Measurements from ENCODE around the gene ITGB1. TPM values are rescaled to one million over a fixed set of nuclear protein-coding genes. Genes with fewer than 3 reads are reported as not detected.
"Not testable (repeated sequence)": the region's sequence is repeated elsewhere in the genome, so short reads cannot be mapped to it uniquely, and the experiment has no call there.

The ITGB1 gene
- total RNA-seq, 1 experiment from 2014 or later: 269 TPM

DNA sequence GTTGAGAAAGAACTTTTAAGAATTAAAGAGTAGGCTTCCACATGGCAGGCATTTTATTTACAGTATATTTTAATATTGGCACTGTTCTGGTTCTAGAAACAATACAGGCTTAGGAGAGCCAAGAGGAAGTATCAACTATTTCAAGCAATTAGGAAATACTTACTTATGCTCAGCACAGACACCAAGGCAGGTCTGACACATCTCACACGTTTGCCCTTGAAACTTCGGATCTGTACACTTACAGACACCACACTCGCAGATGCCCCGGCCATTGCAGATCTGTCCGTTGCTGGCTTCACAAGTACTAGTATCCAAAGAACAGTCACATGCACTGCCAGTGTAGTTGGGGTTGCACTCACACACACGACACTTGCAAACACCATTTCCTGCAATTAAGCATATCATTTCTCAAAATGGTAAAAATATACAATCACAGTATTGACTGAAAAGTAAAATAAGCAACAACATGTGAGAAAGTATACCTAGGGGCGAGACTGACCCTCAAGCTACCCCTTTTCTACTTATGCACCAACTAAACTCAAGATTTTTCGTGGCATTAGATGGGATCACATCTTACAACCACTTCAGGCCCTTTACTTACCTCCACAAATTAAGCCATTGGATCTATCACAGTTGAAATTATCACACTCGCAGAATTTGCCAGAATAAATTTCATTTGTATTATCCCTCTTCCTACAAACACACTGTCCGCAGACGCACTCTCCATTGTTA lies 46.6 kb downstream of the ITGB1 start:
- peaks cover 12% of the 10 kb centered on the region for H3K36me3 ChIP-seq (replicated peaks; ENCODE audit: control insufficient read depth, insufficient read depth, low read length)
- DNase-seq: no peak
- no peak overlapping the region for H3K4me3 ChIP-seq (ENCODE audit: insufficient read depth, low read depth, low read length)

DNA sequence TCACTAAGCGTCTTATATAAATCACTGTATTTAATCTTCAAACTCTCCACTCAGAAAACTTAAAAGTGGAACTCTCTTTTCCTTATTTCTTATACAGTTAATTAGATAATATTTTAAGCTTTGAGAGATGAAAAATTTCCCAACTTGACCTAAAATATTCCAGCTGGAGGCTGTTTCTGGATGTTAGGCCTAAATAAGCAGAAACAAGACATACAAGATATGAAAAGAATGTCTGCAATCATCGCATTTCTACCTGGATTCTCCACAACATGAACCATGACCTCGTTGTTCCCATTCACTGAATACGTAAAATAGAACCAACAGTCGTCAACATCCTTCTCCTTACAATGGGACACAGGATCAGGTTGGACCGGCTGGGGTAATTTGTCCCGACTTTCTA lies 48.1 kb downstream of the ITGB1 start:
- not testable (repeated sequence) for H3K27me3 ChIP-seq (ENCODE audit: control insufficient read depth, insufficient read depth, low read length); DNase-seq; H3K4me3 ChIP-seq (ENCODE audit: insufficient read depth, low read depth, low read length)
- H3K36me3 ChIP-seq (replicated peaks; ENCODE audit: control insufficient read depth, insufficient read depth, low read length): peaks cover 12% of the 10 kb centered on the region

More for the DNA sequence above, 46.6 kb downstream of the ITGB1 start:
- no peaks in the 10 kb centered on the region for H3K27me3 ChIP-seq (ENCODE audit: control insufficient read depth, insufficient read depth, low read length)

GRCh38 chr10:32909456-32909855 lies 48.6 kb downstream of the ITGB1 start:
- H3K36me3 ChIP-seq (replicated peaks; ENCODE audit: control insufficient read depth, insufficient read depth, low read length): peaks cover 12% of the 10 kb centered on the region
- no peak for DNase-seq
- H3K4me3 ChIP-seq (ENCODE audit: insufficient read depth, low read depth, low read length): no peak overlapping the region
- no peaks in the 10 kb centered on the region for H3K27me3 ChIP-seq (ENCODE audit: control insufficient read depth, insufficient read depth, low read length)

- H3K4me3 ChIP-seq (ENCODE audit: insufficient read depth, low read depth, low read length): no peak overlapping the region
- H3K36me3 ChIP-seq (replicated peaks; ENCODE audit: control insufficient read depth, insufficient read depth, low read length): peaks cover 10% of the 10 kb centered on the region
- DNase-seq: no peak
- H3K27me3 ChIP-seq (ENCODE audit: control insufficient read depth, insufficient read depth, low read length): no peaks in the 10 kb centered on the region
Observed at GRCh38 chr10:32906595-32906994, 51.4 kb downstream of the ITGB1 start.

- Histone ChIP-seq H3K27me3 (ENCODE audit: control insufficient read depth, insufficient read depth, low read length) (no peaks in the 10 kb centered on the region), H3K4me3 (ENCODE audit: insufficient read depth, low read depth, low read length) (no peak overlapping the region), H3K36me3 (replicated peaks; ENCODE audit: control insufficient read depth, insufficient read depth, low read length) (peaks cover 7% of the 10 kb centered on the region)
- DNase-seq: no peak
Observed at GRCh38 chr10:32905466-32905865, 52.6 kb downstream of the ITGB1 start.

DNA sequence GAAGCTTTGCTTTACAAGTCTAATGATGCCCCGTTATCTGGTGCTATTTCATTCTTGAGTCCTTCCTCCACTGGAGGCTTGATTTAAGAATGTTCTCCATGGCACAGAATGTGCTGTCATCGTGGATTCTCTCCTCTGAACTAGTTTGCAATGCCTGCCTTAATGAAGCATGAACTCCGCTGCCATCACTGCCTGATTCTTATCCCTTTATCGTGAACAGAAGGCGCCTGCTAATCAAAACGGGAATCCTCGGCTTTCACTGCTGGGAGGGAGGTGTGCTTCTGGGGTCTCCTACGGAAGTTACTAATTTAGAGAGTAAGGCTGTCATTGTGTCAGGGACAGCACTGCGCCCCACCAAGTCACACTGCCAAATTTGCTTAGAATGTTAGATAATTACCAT lies 56.2 kb downstream of the ITGB1 start:
- Histone ChIP-seq H3K36me3 (replicated peaks; ENCODE audit: control insufficient read depth, insufficient read depth, low read length) (peaks cover 2% of the 10 kb centered on the region), H3K4me3 (ENCODE audit: insufficient read depth, low read depth, low read length) (no peak overlapping the region), H3K27me3 (ENCODE audit: control insufficient read depth, insufficient read depth, low read length) (no peaks in the 10 kb centered on the region)
- no peak for DNase-seq

- not testable (repeated sequence) for H3K27me3 ChIP-seq (ENCODE audit: control insufficient read depth, insufficient read depth, low read length); DNase-seq; H3K36me3 ChIP-seq (replicated peaks; ENCODE audit: control insufficient read depth, insufficient read depth, low read length); H3K4me3 ChIP-seq (ENCODE audit: insufficient read depth, low read depth, low read length)
Observed at GRCh38 chr10:32895200-32895968, 62.6 kb downstream of the ITGB1 start.

- peaks cover 3% of the 10 kb centered on the region for H3K36me3 ChIP-seq (replicated peaks; ENCODE audit: control insufficient read depth, insufficient read depth, low read length)
- no peak for DNase-seq
- H3K4me3 ChIP-seq (ENCODE audit: insufficient read depth, low read depth, low read length): no peak overlapping the region
- no peaks in the 10 kb centered on the region for H3K27me3 ChIP-seq (ENCODE audit: control insufficient read depth, insufficient read depth, low read length)
Observed at GRCh38 chr10:32893916-32894664, 63.9 kb downstream of the ITGB1 start.

- Histone ChIP-seq H3K4me3 (ENCODE audit: insufficient read depth, low read depth, low read length) (no peak overlapping the region), H3K36me3 (replicated peaks; ENCODE audit: control insufficient read depth, insufficient read depth, low read length) (peaks cover 3% of the 10 kb centered on the region), H3K27me3 (ENCODE audit: control insufficient read depth, insufficient read depth, low read length) (no peaks in the 10 kb centered on the region)
- DNase-seq: peak; percentile 38
Observed at GRCh38 chr10:32893434-32893833, 64.6 kb downstream of the ITGB1 start.

DNA sequence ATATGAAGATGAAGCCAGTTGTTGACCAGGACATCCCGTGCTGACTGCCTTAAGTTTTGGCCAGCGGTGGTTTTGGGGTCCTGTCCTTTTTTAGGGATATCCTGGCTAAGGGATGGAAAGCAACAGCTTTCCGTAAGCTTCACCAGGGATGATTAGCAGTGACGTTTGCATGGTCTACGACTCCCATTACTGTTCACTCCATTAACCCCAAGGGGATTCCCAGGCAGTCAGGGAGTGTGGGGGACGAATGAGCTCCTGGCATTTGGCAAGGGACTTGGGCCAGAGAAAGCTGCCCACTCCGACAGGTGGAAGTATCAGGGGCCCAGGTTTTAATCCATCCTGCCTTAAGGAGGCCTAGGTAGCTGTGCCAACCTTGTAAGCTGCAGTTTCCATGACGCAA lies 66.8 kb downstream of the ITGB1 start:
- Histone ChIP-seq H3K36me3 (replicated peaks; ENCODE audit: control insufficient read depth, insufficient read depth, low read length) (no peaks in the 10 kb centered on the region; the same call in 1 of the 2 replicates), H3K27me3 (ENCODE audit: control insufficient read depth, insufficient read depth, low read length) (no peaks in the 10 kb centered on the region), H3K4me3 (ENCODE audit: insufficient read depth, low read depth, low read length) (no peak overlapping the region)
- DNase-seq: no peak

- no peak for DNase-seq
- no peaks in the 10 kb centered on the region for H3K27me3 ChIP-seq (ENCODE audit: control insufficient read depth, insufficient read depth, low read length)
Observed at GRCh38 chr10:32890444-32890843, 67.6 kb downstream of the ITGB1 start.

GRCh38 chr10:32889631-32890212 lies 68.3 kb downstream of the ITGB1 start:
- Histone ChIP-seq H3K27me3 (ENCODE audit: control insufficient read depth, insufficient read depth, low read length) (no peaks in the 10 kb centered on the region), H3K4me3 (ENCODE audit: insufficient read depth, low read depth, low read length) (no peak overlapping the region), H3K36me3 (replicated peaks; ENCODE audit: control insufficient read depth, insufficient read depth, low read length) (no peaks in the 10 kb centered on the region)
- DNase-seq: no peak

More at GRCh38 chr10:32890444-32890843, 67.6 kb downstream of the ITGB1 start:
- no peak overlapping the region for H3K4me3 ChIP-seq (ENCODE audit: insufficient read depth, low read depth, low read length)
- no peaks in the 10 kb centered on the region for H3K36me3 ChIP-seq (replicated peaks; ENCODE audit: control insufficient read depth, insufficient read depth, low read length)

GRCh38 chr10:32888161-32888927 lies 69.7 kb downstream of the ITGB1 start:
- Histone ChIP-seq H3K27me3 (ENCODE audit: control insufficient read depth, insufficient read depth, low read length) (no peaks in the 10 kb centered on the region), H3K36me3 (replicated peaks; ENCODE audit: control insufficient read depth, insufficient read depth, low read length) (no peaks in the 10 kb centered on the region), H3K4me3 (ENCODE audit: insufficient read depth, low read depth, low read length) (no peak overlapping the region)
- no peak for DNase-seq

DNA sequence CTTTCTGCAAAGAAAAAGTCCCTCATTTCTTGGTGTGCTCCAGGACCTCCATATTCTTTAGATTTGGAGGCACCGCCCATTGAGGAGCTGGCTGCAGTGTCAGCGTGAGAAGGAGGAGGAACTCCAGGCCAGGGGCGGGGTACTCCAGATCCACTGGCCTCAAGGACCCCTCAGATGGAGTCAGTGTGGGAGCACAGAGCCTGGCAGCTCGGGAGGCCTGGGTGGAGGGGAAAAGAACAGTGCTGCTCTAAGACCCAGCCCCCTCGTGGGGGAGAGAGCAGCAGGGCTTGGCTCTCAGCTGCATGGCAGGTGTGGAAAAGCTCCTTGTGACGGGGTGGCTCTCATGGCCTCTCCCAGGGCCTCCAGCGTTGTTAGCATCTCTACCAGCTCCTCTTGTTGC lies 70.5 kb downstream of the ITGB1 start:
- no peak for DNase-seq
- no peak overlapping the region for H3K4me3 ChIP-seq (ENCODE audit: insufficient read depth, low read depth, low read length)
- H3K36me3 ChIP-seq (replicated peaks; ENCODE audit: control insufficient read depth, insufficient read depth, low read length): no peaks in the 10 kb centered on the region
- H3K27me3 ChIP-seq (ENCODE audit: control insufficient read depth, insufficient read depth, low read length): no peaks in the 10 kb centered on the region
